ENCODE measurements around the gene ADGRG6.

DNA sequence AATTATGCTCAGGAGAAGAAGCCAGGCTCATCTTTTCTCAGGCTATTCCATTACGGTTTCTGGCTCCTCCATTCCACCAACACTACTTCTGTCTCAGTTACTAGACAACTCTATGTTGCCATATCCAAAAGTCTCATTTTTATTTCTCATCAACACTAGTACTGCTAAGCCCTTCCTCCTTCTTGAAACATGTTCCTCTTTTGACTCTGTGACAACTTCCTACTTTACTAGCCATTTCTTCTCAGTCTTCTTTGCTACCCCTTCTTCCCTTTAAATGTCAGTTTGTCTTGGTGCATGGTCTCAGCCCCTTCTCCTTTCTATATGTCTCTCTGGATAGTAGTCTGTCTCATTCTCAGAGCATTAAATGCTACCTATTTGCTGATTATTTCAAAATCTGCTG, 7.1 kb upstream of the ADGRG6 start:
- no peak for TF ChIP-seq POLR2A (IDR thresholded peaks at IDR 0.05)
- TF ChIP-seq, protein P1, sequence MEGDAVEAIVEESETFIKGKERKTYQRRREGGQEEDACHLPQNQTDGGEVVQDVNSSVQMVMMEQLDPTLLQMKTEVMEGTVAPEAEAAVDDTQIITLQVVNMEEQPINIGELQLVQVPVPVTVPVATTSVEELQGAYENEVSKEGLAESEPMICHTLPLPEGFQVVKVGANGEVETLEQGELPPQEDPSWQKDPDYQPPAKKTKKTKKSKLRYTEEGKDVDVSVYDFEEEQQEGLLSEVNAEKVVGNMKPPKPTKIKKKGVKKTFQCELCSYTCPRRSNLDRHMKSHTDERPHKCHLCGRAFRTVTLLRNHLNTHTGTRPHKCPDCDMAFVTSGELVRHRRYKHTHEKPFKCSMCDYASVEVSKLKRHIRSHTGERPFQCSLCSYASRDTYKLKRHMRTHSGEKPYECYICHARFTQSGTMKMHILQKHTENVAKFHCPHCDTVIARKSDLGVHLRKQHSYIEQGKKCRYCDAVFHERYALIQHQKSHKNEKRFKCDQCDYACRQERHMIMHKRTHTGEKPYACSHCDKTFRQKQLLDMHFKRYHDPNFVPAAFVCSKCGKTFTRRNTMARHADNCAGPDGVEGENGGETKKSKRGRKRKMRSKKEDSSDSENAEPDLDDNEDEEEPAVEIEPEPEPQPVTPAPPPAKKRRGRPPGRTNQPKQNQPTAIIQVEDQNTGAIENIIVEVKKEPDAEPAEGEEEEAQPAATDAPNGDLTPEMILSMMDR (IDR thresholded peaks at IDR 0.05): no peak
